Measurements from ENCODE around the gene DZIP1L.
"Not testable (repeated sequence)": the region's sequence is repeated elsewhere in the genome, so short reads cannot be mapped to it uniquely, and the experiment has no call there.

Gene DZIP1L

GRCh38 chr3:138114431-138114918 is 933 bp downstream of the DZIP1L start:
- peak; percentile 32 for DNase-seq (ENCODE audit: low spot score)

GRCh38 chr3:138113326-138113725 is 2.1 kb downstream of the DZIP1L start:
- no peak for DNase-seq (ENCODE audit: low spot score)

- no peak for DNase-seq (ENCODE audit: low spot score)
Measured at GRCh38 chr3:138112362-138112761, 3.0 kb downstream of the DZIP1L start.

GRCh38 chr3:138105598-138105997 is 9.8 kb downstream of the DZIP1L start:
- DNase-seq (ENCODE audit: low spot score), result no peak

GRCh38 chr3:138103466-138103865 is 11.9 kb downstream of the DZIP1L start:
- no peak for DNase-seq (ENCODE audit: low spot score)

- not testable (repeated sequence) for DNase-seq (ENCODE audit: low spot score)
Measured at GRCh38 chr3:138101351-138101940, 14.0 kb downstream of the DZIP1L start.

- no peak for DNase-seq (ENCODE audit: low spot score)
Measured at GRCh38 chr3:138099417-138099816, 16.0 kb downstream of the DZIP1L start.

- DNase-seq (ENCODE audit: low spot score), result no peak
Measured at GRCh38 chr3:138097192-138098172, 17.9 kb downstream of the DZIP1L start.

- DNase-seq (ENCODE audit: low spot score), result no peak
Measured at GRCh38 chr3:138093721-138094120, 21.7 kb downstream of the DZIP1L start.

- no peak for DNase-seq (ENCODE audit: low spot score)
Measured at GRCh38 chr3:138092023-138092422, 23.4 kb downstream of the DZIP1L start.

GRCh38 chr3:138089091-138089490 is 26.3 kb downstream of the DZIP1L start:
- no peak for DNase-seq (ENCODE audit: low spot score)

- not testable (repeated sequence) for DNase-seq (ENCODE audit: low spot score)
Measured at GRCh38 chr3:138085745-138086144, 29.7 kb downstream of the DZIP1L start.

- DNase-seq (ENCODE audit: low spot score), result no peak
Measured at GRCh38 chr3:138084196-138084595, 31.2 kb downstream of the DZIP1L start.

GRCh38 chr3:138082992-138083386 is 32.4 kb downstream of the DZIP1L start:
- no peak for DNase-seq (ENCODE audit: low spot score)

- DNase-seq (ENCODE audit: low spot score), result peak; percentile 62
Measured at GRCh38 chr3:138082085-138082991, 33.1 kb downstream of the DZIP1L start.

GRCh38 chr3:138081371-138082084 is 33.9 kb downstream of the DZIP1L start:
- DNase-seq (ENCODE audit: low spot score), result peak; percentile 27

- no peak for DNase-seq (ENCODE audit: low spot score)
Measured at GRCh38 chr3:138079901-138080300, 35.5 kb downstream of the DZIP1L start.

GRCh38 chr3:138078901-138079344 is 36.5 kb downstream of the DZIP1L start:
- DNase-seq (ENCODE audit: low spot score), result peak; percentile 84

GRCh38 chr3:138078096-138078495 is 37.3 kb downstream of the DZIP1L start:
- DNase-seq (ENCODE audit: low spot score), result no peak

- DNase-seq (ENCODE audit: low spot score), result no peak
Measured at GRCh38 chr3:138072796-138073195, 42.6 kb downstream of the DZIP1L start.

GRCh38 chr3:138070006-138070405 is 45.4 kb downstream of the DZIP1L start:
- no peak for DNase-seq (ENCODE audit: low spot score)

All from AG08396 (cell line).